Measurements from ENCODE around the gene MAJIN.

Gene MAJIN

DNA sequence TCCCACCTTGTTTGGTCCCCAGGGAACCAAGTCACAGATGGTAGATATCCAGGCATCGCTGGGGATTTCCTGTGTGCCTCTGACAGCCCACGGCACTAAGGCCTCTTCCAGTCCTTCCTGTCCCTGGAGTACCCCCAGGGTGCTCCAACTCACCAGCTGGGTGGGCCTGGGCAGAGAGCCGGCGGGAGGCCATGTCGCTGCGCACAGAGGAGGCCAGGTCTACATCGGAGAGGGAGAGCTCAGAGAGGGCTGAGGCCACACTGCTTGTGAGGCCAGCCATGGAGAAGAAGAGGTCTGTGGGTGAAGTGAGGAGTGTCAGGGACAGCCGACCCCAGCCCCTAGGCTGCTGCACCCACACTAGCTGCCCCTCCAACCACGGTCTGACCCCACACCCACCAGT lies 60.2 kb downstream of the MAJIN start:
- no peak for DNase-seq (ENCODE audit: low read depth)

DNA sequence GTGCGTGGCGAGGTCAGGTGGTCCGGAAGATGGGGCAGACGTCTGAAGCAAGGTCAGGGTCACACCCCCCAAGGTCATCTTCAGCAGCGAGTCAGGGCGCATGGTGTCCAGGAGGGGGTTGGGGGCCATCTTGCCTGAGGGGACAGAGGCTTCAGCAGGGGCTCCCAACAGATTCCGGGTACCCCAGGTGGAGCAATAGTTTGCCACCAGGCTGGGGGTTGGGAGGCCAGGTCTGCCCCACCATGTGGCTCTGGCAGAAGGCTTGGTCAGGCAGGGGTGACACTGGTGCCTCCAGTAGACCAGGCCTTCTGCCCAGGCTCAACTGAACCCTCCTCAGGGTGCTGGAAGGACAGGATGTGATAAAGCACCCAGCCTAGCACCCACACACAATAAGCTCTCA lies 60.8 kb downstream of the MAJIN start:
- no peak for DNase-seq (ENCODE audit: low read depth)

- DNase-seq (ENCODE audit: low read depth): no peak
Observed at GRCh38 chr11:64910451-64911093, 61.3 kb downstream of the MAJIN start.

DNA sequence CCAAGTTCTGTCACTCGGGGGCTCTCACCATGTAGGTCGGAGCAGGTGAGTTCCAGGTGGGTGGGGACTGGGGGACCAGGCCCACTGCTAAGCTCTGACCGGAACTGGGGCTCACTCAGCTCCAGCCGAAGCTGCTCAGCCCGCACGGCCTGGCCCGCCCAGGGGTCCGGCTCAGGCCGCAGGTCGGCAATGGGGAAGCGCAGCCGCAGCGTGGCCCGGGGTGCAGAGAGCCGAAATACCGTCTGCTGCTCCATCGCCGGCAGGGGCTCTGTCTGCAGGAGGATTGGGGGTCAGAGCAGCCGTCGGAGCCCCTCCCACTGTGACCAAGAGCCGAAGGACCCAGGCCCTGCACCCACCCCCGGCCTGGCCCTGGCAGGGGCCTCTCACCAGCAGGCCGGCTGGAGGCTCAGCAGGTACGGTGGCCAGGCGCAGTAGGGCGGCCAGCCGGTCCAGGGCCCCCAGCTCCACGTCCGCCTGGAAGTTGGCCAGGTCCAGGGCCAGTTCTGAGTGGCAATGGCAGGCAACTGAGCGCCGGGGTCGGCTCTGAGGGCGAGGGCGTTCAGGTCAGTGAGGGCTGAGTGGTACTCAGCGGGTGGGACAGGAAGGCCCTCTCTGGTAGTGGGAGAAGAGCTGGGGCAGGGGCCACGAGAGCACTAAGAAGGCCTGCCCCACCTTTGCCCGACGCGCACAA lies 62.1 kb downstream of the MAJIN start:
- no peak for DNase-seq (ENCODE audit: low read depth)

DNA sequence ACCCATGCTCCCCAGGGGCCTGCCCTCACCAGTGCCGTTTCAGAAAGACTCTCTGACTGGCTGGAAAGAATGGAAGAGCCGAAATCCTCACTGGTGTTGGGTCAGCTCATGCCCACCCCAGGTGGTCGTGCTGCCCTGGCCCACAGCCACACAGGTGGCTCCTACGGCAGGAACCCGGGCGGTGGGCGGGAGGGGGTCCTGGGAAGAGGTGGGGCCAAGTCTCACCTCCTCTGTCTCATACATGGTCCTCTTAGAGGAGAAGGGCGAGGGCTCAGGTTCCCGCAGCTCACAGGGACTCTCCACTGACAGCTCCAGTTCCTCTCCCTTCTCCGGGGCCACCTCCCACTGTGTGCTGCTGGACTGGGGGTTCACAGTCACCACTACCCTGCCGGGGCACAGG lies 63.1 kb downstream of the MAJIN start:
- DNase-seq (ENCODE audit: low read depth): no peak

DNA sequence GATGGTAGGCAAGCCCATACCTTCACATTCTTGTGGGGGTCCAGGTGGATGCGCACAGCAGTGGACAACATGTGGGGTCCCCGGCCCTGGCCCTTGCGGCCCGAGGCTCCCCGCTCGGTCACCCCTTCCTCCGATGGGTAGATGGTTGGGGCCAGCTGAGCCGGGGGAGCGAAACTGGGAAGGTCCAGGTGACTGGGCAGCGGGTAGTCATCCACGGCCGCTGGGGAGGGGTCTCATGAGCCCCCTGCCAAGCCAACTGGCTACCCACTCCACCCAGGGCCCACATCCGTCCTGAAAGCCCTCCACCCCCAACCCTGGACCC lies 65.6 kb downstream of the MAJIN start:
- DNase-seq (ENCODE audit: low read depth): no peak

DNA sequence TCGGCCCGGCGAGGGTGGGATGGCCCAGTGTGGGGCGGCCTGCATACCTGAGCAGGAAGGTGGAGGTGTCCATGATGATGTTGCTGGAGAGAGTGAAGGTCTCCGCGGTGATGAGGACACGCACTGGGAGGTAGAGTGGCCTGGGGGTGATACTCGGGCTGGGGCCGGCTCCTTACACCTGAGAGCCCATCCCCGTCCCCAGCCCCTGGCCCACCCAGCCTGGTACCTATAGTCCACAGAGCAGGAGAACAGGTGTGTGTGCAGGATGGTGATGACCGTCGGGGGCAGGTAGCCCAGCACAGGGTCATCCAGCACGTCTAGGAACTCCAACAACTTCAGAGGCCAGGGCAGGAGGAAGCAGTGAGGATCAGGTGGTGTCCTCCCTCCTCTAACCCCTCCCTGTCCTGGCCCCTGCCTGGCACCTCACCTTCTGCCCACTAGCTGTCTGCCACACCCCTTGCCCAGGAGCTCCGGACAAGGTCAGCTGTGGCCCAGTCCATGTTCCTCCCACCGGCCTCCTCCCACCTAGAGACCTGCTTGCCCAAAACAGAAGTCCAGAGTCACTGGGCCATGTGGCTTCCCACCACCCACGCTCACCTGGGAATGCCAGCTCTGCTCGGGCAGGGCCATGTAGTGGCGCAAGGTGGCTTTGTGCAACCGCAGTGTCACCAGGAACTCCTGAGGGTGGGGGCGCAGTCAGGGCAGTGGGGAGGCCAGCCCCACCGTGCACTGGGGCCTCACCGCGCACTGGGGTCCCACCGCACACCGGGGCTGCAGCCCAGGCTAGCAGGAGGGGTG lies 66.2 kb downstream of the MAJIN start:
- DNase-seq (ENCODE audit: low read depth): no peak

DNA sequence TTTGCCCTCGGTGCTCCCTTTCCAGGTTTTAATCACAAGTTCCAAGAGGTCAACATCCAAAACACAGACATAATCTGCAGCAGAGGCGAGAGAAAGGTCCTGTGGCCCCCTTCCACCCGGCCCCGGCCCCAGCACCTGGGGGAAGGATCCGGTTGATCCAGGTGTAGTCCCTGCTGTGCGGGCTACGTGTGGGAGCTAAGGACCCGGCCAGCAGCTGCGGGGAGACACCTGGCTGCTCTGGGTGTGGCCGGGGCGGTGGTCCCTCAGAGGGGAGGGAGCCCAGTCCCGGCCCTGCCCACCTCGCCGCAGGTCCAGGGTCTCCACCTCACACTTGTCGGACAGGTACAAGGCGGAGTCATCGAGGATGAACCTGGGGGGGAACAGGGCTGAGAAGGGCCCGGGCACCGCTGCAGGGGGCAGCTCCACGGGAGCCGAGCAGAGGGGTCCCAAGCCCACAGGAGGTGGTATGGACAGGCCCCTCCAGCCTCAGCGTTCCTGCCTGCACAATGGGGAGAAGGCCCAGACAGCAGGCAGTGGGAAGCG lies 68.5 kb downstream of the MAJIN start:
- no peak for DNase-seq (ENCODE audit: low read depth)

GRCh38 chr11:64902102-64902900 lies 69.6 kb downstream of the MAJIN start:
- no peak for DNase-seq (ENCODE audit: low read depth)

DNA sequence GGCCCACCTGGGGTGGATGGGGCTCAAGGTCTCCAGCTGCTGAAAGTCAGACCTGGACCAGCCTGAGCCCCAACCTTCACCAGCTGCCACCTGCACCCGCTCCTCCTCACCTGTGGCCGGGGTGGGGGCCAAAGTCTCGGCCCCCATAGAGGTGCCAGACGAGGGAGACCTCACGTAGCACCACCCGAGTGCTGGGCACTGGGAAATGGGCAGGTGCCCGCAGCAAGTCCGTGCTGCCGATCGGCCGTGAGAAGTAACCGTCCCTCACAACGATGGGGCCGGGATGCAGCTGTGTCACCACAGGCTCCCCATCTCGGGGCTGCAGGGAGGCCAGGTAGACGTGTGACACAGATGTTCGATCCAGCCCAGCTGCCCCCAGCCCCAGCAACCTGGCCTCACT lies 71.1 kb downstream of the MAJIN start:
- no peak for DNase-seq (ENCODE audit: low read depth)

GRCh38 chr11:64900263-64900678 lies 71.6 kb downstream of the MAJIN start:
- peak; percentile 38 for DNase-seq (ENCODE audit: low read depth)

- DNase-seq (ENCODE audit: low read depth): no peak
Observed at GRCh38 chr11:64898541-64898940, 73.4 kb downstream of the MAJIN start.

GRCh38 chr11:64898076-64898445 lies 73.8 kb downstream of the MAJIN start:
- DNase-seq (ENCODE audit: low read depth): no peak

- no peak for DNase-seq (ENCODE audit: low read depth)
Observed at GRCh38 chr11:64897381-64898075, 74.4 kb downstream of the MAJIN start.

GRCh38 chr11:64896448-64897022 lies 75.4 kb downstream of the MAJIN start:
- no peak for DNase-seq (ENCODE audit: low read depth)

GRCh38 chr11:64894812-64895452 lies 77.0 kb downstream of the MAJIN start:
- DNase-seq (ENCODE audit: low read depth): no peak

DNA sequence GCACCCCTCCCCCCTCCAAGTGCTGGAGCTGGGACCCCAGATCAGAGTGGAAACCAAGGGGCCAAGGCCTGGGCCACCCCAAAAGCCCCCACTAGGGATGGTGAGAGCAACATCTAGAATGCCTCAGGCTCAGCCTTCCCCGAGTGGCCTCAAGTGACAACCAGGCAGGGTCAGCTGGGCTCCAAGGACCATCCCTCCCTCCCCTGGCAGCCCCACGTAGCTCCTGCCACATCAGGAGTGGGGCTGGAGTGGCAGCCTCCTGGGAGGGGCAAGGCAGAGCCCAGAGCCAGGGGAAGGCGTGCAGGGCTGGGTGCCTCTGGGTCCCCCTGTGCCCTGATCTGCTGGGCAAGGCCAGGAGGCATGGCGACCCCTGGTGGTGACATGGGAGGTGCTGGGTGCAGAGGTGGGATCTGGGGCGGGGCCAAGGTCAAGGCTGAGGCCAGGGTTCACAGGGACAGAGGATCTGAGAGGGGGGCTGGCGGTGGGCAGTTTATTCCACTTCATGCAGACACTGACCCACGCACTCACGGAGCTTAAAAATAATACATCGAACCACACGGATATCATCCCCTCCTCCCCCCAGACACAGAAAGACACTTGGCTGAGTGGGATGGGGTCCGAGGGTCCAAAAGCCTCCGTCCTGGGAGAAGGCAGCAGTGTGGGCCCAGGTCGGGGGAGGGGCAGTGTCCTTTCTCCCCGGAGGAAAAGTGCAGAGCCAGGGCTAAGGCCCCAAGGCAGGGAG lies 77.7 kb downstream of the MAJIN start:
- peak; percentile 93 for DNase-seq (ENCODE audit: low read depth)

- DNase-seq (ENCODE audit: low read depth): no peak
Observed at GRCh38 chr11:64893194-64894069, 78.5 kb downstream of the MAJIN start.

DNA sequence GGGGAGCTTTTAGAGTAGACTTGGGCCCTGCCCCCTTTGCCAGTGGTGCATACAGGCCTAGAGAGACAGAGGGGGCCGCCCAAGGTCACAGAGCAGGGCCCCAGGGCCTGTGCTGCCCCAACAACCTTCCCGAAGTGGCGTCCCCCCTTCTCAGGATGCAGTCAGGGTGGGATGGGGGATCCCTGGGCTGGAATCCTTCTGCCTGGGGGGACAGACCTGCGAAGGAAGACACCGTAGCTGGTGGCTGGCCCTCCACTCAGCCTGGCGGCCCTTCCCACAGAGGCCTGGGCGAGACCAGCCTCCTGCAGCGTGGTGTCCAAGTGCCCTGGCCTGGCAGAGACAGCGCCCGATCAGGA lies 79.1 kb downstream of the MAJIN start:
- no peak for DNase-seq (ENCODE audit: low read depth)
